CD8-positive, alpha-beta memory T cell (primary cell): ENCODE data around the gene CCDC107. TPM values are rescaled to one million over a fixed set of nuclear protein-coding genes. Genes with fewer than 3 reads are reported as not detected.

ENCODE experiments used
- CTCF ChIA-PET: fragments of 350-600 bp; sonication (Branson Sonifier 250); formaldehyde crosslinking; loops from one replicate; lab custom pipeline; 2021; ENCODE audit warnings: antibody characterized with exemption; lab: Charles Lee
- POLR2A ChIA-PET: fragments of 350-600 bp; sonication (Branson Sonifier 250); formaldehyde crosslinking; loops from one replicate; lab custom pipeline; 2021; ENCODE audit warnings: antibody characterized with exemption; lab: Charles Lee
- DNase-seq, 5 donors: peaks; one replicate each; pipeline versions ENCODE4 v3.0.0 to v3.0.0-alpha.2; 2020 to 2022; ENCODE audit warnings: mixed read lengths in 1 of 5
- H3K27ac ChIP-seq: one replicate; pipeline ENCODE4 v1.7.0; 2013; ENCODE audit warnings: low read depth, mild to moderate bottlenecking, low read length, moderate library complexity
- H3K27me3 ChIP-seq: 2 replicates; pipeline ENCODE4 v1.7.0; 2013; ENCODE audit warnings: low read length, mild to moderate bottlenecking; ENCODE audit not compliant: insufficient read depth, poor library complexity, severe bottlenecking
- H3K36me3 ChIP-seq: 2 replicates; pipeline ENCODE4 v1.7.0; 2013; ENCODE audit warnings: mild to moderate bottlenecking, low read length, moderate library complexity; ENCODE audit not compliant: insufficient read depth
- H3K4me1 ChIP-seq: 2 replicates; pipeline ENCODE4 v1.7.0; 2013; ENCODE audit warnings: mild to moderate bottlenecking, low read length, moderate library complexity; ENCODE audit not compliant: insufficient read depth
- H3K4me3 ChIP-seq: 2 replicates; pipeline ENCODE4 v1.7.0; 2013; ENCODE audit warnings: mild to moderate bottlenecking, low read length
- H3K9me3 ChIP-seq: 2 replicates; pipeline ENCODE4 v1.7.0; 2013; ENCODE audit warnings: mild to moderate bottlenecking, low read length
- H3K27ac Mint-ChIP-seq, 8 donors: one replicate each; pipeline ENCODE4 v1.8.0; 2020 to 2021; ENCODE audit warnings: mixed read lengths in 8 of 8, mild to moderate bottlenecking in 6 of 8, inconsistent platforms in 3 of 8, moderate library complexity in 3 of 8
- H3K27me3 Mint-ChIP-seq, 2 donors: one replicate each; pipeline ENCODE4 v1.8.0; 2020 to 2021; ENCODE audit warnings: mixed read lengths in 2 of 2, mild to moderate bottlenecking in 1 of 2, moderate library complexity in 1 of 2
- H3K36me3 Mint-ChIP-seq, 3 donors: one replicate each; pipeline ENCODE4 v1.8.0; 2020 to 2021; ENCODE audit warnings: mixed read lengths in 3 of 3, inconsistent platforms in 1 of 3, mild to moderate bottlenecking in 1 of 3
- H3K4me1 Mint-ChIP-seq, 3 donors: one replicate each; pipeline ENCODE4 v1.8.0; 2020 to 2021; ENCODE audit warnings: mixed read lengths in 3 of 3, inconsistent platforms in 1 of 3, mild to moderate bottlenecking in 1 of 3
- H3K4me3 Mint-ChIP-seq, 7 donors: one replicate each; pipeline ENCODE4 v1.8.0; 2020 to 2021; ENCODE audit warnings: mixed read lengths in 7 of 7, mild to moderate bottlenecking in 6 of 7, moderate library complexity in 4 of 7, inconsistent platforms in 2 of 7
- H3K9me3 Mint-ChIP-seq, 5 donors: one replicate each; pipeline ENCODE4 v1.8.0; 2020 to 2022; ENCODE audit warnings: mixed read lengths in 5 of 5, mild to moderate bottlenecking in 3 of 5, moderate library complexity in 2 of 5, inconsistent platforms in 1 of 5
- polyA plus RNA-seq: library from polyadenylated mRNA; unstranded; fragments of 300-500 nt; fragmentation: Illumina TruSeq; gene quantifications from one replicate; pipeline ENCODE4 v1.2.3, GENCODE V29; 2021
- total RNA-seq, 2 experiments: library from RNA; stranded (reverse); gene quantifications; one replicate each; pipeline ENCODE4 v1.2.3, GENCODE V29; 2021

CCDC107 gene
- total and polyA plus RNA-seq, 3 experiments from 2014 or later: 18.5 to 105 (median 20.0) TPM

DNA sequence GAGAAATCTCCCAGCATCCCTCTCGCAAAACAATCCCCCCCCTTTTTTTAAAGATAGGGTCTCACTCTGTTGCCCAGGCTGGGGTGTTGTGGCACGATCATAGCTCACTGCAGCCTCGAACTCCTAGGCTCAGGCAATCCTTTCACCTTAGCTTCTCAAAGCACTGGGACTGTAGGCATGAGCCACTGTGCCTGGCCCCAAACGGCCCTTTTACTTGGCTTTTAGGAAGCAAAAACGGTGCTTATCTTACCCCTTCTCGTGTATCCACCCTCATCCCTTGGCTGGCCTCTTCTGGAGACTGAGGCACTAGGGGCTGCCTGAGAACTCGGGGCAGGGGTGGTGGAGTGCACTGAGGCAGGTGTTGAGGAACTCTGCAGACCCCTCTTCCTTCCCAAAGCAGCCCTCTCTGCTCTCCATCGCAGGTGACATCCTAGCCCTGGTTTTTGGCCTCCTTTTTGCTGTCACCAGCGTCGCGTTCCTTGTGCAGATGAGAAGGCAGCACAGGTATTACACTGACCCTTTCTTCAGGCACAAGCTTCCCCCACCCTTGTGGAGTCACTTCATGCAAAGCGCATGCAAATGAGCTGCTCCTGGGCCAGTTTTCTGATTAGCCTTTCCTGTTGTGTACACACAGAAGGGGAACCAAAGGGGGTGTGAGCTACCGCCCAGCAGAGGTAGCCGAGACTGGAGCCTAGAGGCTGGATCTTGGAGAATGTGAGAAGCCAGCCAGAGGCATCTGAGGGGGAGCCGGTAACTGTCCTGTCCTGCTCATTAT is 22.4 kb downstream of the CCDC107 start:
- Histone ChIP-seq H3K36me3 (no peaks in the 10 kb centered on the region), H3K9me3 (no peaks in the 10 kb centered on the region), H3K27me3 (no peaks in the 10 kb centered on the region), H3K27ac (no peak overlapping the region), H3K4me3 (no peak overlapping the region), H3K4me1 (no peaks in the 10 kb centered on the region)
- no peak for DNase-seq
- CTCF ChIA-PET: interaction anchor here (0.6 to 1.4 kb wide), 4 partner anchors 16 to 1538 kb away, joined by 3 to 4 read pairs (median 3); partner anchors contain the start of genes CREB3 and TLN1
- POLR2A ChIA-PET: no interaction called here
- peaks cover 0 to 1% (median 0%) of the 10 kb centered on the region in 3 donors for H3K36me3 Mint-ChIP-seq
- H3K4me3 Mint-ChIP-seq: no peak overlapping the region
- no peaks in the 10 kb centered on the region for H3K9me3 Mint-ChIP-seq
- H3K27ac Mint-ChIP-seq: no peak overlapping the region
- peaks cover 5 to 12% (median 11%) of the 10 kb centered on the region in 3 donors for H3K4me1 Mint-ChIP-seq
- peaks cover 7 to 8% of the 10 kb centered on the region in 2 donors for H3K27me3 Mint-ChIP-seq

DNA sequence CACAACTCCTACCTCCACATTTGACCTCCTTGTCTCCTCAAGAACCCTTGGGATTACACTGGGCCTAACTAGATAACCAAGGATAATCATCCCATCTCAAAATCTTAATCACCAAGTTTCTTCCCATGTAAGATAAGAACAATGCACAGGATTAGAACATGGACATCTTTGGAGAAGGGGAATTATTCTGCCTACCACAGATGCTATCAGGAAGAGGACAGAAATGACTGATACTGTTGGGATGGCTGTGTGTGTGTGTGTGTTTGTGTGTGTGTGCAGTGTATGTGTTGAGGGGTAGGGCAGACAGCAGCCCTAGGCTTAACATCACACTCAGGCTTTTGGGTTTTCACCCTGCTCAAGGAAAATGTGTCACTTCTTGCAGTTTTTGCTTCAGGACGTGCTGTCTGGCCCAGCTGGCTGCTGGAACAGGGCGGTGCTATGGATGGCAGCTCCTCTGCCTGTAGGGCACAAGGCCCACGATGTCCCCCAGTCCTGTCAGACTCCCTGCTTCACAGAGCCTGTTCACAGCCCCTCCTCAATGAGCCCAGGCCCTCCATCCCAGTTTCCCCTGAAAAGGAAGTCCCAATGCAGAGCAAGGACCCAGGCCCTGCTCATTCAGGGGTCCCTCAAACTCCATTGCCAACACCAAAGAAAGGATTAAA is 23.4 kb downstream of the CCDC107 start:
- ChIA-PET CTCF (interaction anchor here (0.6 to 1.4 kb wide), 2 partner anchors 70 to 1539 kb away, joined by 3 read pairs; no protein-coding TSS in a partner anchor), POLR2A (no interaction called here)
- Histone ChIP-seq H3K4me3 (no peak overlapping the region), H3K9me3 (no peaks in the 10 kb centered on the region), H3K27me3 (no peaks in the 10 kb centered on the region), H3K36me3 (no peaks in the 10 kb centered on the region), H3K27ac (no peak overlapping the region), H3K4me1 (no peaks in the 10 kb centered on the region)
- Mint-ChIP-seq H3K27ac (peak overlapping the region in 2 of 8 donors; percentile 64 to 65), H3K4me1 (peaks cover 2 to 8% (median 4%) of the 10 kb centered on the region in 3 donors), H3K36me3 (peaks cover 0 to 1% (median 0%) of the 10 kb centered on the region in 3 donors), H3K4me3 (no peak overlapping the region), H3K9me3 (no peaks in the 10 kb centered on the region), H3K27me3 (peaks cover 4% of the 10 kb centered on the region in 2 donors)
- DNase-seq: no peak

DNA sequence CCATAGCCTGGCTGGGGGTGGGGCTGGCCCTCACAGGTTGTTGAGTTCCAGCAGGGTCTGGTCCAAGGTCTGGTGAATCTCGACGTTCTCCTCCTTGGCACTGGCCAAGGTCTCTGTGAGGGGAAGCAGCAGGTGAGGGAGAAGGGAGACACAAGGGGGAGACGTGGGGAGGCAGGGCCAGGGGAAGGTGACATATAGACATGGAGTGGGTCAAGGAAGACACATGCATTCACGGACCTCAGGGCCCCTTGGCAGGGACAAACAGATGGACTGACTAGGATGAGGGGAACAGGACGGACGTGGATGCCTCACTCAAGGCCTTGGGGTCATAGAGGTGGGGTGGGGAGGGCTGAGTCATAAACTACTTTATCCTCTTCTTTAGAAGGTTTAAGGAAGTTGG is 24.0 kb downstream of the CCDC107 start:
- Histone ChIP-seq H3K27ac (no peak overlapping the region), H3K27me3 (no peaks in the 10 kb centered on the region), H3K36me3 (no peaks in the 10 kb centered on the region), H3K4me3 (no peak overlapping the region), H3K4me1 (no peaks in the 10 kb centered on the region), H3K9me3 (no peaks in the 10 kb centered on the region)
- no peak for DNase-seq
- peak overlapping the region in 3 of 8 donors; percentile 64 to 79 (median 69) for H3K27ac Mint-ChIP-seq
- H3K9me3 Mint-ChIP-seq: no peaks in the 10 kb centered on the region
- CTCF ChIA-PET: no interaction called here
- H3K27me3 Mint-ChIP-seq: peaks cover 0 to 3% of the 10 kb centered on the region in 2 donors
- peaks cover 0 to 1% (median 0%) of the 10 kb centered on the region in 3 donors for H3K36me3 Mint-ChIP-seq
- POLR2A ChIA-PET: no interaction called here
- H3K4me3 Mint-ChIP-seq: no peak overlapping the region
- peaks cover under 1 to 4% (median under 1%) of the 10 kb centered on the region in 3 donors for H3K4me1 Mint-ChIP-seq

DNA sequence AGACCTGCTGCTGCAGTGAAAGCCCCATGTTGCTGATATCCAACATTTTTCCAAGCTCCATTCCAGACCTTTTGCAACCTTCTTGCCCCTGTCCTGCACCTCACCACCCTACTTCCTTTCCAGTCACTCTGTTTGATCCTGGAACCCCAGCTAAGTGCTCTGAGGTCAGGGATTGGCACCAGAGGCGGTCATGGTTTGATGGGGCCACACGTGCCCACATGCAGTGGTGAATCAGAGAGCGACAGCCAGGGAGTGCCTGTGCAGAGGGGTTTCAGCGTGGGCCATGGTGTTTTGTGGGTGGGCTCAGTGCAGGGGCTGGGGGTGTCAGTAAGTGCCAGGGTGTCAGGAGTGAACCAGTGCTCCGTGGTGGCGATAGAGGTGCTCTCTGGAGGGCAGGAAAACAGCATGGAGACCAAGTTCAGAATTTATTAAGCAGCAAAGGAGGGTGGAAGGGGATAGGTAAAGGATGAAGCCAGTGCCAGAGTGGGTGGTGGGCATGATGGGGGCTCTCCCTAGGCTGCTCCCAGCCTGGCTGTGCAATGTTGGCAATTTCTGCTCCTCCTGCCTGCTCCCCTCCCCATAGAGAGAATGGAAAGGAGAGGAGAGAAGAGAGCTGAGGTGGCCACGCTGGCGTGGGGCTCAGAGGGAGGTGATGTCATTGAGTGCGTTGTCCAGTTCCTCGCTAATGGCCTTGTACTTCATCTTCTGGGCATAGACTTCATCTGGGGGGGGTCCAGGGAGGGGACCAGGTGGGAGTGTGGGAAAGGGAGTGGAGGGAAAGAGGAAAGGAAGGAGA is 24.6 kb downstream of the CCDC107 start:
- Mint-ChIP-seq H3K36me3 (peaks cover 0 to 1% (median 0%) of the 10 kb centered on the region in 3 donors), H3K27me3 (no peaks in the 10 kb centered on the region), H3K4me1 (peaks cover 0 to 4% (median 3%) of the 10 kb centered on the region in 3 donors), H3K4me3 (peak overlapping the region in 1 of 7 donors; percentile 59), H3K27ac (peak overlapping the region in 4 of 8 donors; percentile 13 to 84 (median 50)), H3K9me3 (no peaks in the 10 kb centered on the region)
- Histone ChIP-seq H3K36me3 (no peaks in the 10 kb centered on the region), H3K27ac (no peak overlapping the region), H3K27me3 (no peaks in the 10 kb centered on the region), H3K4me1 (no peaks in the 10 kb centered on the region), H3K4me3 (no peak overlapping the region), H3K9me3 (no peaks in the 10 kb centered on the region)
- CTCF ChIA-PET: interaction anchor here (1.0 to 3.9 kb wide), 4 partner anchors 14 to 36 kb away, joined by 3 to 31 read pairs (median 5); partner anchors contain the start of genes CCDC107 and RMRP
- POLR2A ChIA-PET: interaction anchor here (0.6 kb wide), 1 partner anchor 12 kb away, joined by 4 read pairs; no protein-coding TSS in a partner anchor
- no peak for DNase-seq

DNA sequence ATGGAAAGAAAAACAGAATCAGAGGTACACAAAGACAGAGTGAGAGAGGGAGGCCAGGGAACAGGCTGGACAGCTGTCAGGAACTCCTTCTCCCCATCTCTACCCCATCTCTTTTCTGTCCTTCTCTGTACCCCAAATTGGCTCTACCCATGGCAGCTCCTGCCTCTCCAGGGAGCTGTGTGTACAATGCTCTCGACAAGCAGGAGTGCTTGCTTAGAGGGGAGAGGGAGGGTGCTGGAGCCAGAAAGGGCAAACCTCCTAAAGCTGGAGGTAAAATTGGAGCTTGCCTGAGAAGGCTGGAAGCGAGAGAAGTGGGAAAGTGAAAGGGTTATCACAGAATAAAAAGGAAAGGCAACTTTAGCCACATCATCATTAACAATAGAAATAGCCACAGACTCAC is 25.2 kb downstream of the CCDC107 start:
- Mint-ChIP-seq H3K4me1 (peaks cover 0 to 4% (median 3%) of the 10 kb centered on the region in 3 donors), H3K27me3 (no peaks in the 10 kb centered on the region), H3K4me3 (peak overlapping the region in 2 of 7 donors; percentile 24 to 59), H3K9me3 (no peaks in the 10 kb centered on the region), H3K27ac (peak overlapping the region in 3 of 8 donors; percentile 13 to 73 (median 26)), H3K36me3 (peaks cover 0 to 1% (median 0%) of the 10 kb centered on the region in 3 donors)
- DNase-seq: no peak
- Histone ChIP-seq H3K4me3 (no peak overlapping the region), H3K9me3 (no peaks in the 10 kb centered on the region), H3K27ac (no peak overlapping the region), H3K4me1 (no peaks in the 10 kb centered on the region), H3K27me3 (no peaks in the 10 kb centered on the region), H3K36me3 (no peaks in the 10 kb centered on the region)
- ChIA-PET POLR2A (no interaction called here), CTCF (interaction anchor here (1.0 to 3.9 kb wide), 4 partner anchors 14 to 36 kb away, joined by 3 to 31 read pairs (median 5); partner anchors contain the start of genes CCDC107 and RMRP)

DNA sequence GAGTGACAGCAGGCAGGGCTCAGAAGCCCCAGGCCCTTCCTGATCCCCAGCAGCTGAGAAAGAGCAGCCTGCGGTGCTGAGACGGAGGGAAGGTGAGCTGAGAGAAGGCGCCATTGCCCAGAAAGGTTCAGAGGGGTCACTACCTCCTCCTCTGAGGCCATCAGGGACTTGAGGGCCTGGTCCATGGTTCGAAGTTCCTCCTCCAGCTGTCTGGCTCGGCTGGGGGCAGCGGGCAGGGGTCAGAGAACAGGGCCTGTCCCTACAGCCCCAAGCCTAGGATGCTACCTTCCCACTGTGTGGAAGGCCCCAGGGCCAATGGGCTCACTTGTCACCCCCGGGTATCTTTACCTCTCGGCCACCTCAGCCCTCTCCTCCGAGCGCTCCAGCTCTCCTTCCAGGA is 26.8 kb downstream of the CCDC107 start:
- Histone ChIP-seq H3K9me3 (no peaks in the 10 kb centered on the region), H3K4me3 (no peak overlapping the region), H3K36me3 (no peaks in the 10 kb centered on the region), H3K4me1 (no peaks in the 10 kb centered on the region), H3K27me3 (no peaks in the 10 kb centered on the region), H3K27ac (no peak overlapping the region)
- POLR2A ChIA-PET: no interaction called here
- DNase-seq: no peak
- CTCF ChIA-PET: interaction anchor here (0.9 to 3.9 kb wide), 4 partner anchors 12 to 81 kb away, joined by 3 to 31 read pairs (median 6); no protein-coding TSS in a partner anchor
- Mint-ChIP-seq H3K27ac (no peak overlapping the region), H3K27me3 (no peaks in the 10 kb centered on the region), H3K4me1 (peaks cover 0 to 14% (median 7%) of the 10 kb centered on the region in 3 donors), H3K9me3 (no peaks in the 10 kb centered on the region), H3K36me3 (peaks cover 0 to 1% (median 0%) of the 10 kb centered on the region in 3 donors), H3K4me3 (no peak overlapping the region)

DNA sequence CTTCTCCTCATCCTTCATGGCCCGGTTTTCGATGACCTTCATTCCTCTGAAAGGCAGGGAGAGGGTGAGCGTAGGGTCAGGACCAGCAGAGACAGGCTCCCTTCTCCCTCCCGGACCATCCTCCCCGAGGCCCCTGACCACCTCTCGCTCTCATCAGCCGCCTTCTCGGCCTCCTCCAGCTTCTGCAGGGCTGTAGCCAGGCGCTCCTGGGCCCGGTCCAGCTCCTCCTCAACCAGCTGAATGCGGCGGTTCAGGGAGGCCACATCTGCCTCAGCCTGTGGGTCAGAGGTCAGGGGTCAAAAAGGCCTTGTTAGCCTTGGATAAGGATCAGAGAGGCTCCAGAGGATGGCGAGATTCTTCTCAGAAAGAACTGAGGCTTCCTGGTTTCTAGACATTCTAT is 27.4 kb downstream of the CCDC107 start:
- Mint-ChIP-seq H3K36me3 (peaks cover 0 to 1% (median 0%) of the 10 kb centered on the region in 3 donors), H3K27ac (no peak overlapping the region), H3K4me1 (peaks cover 0 to 14% (median 7%) of the 10 kb centered on the region in 3 donors), H3K27me3 (no peaks in the 10 kb centered on the region), H3K4me3 (no peak overlapping the region), H3K9me3 (no peaks in the 10 kb centered on the region)
- no peak overlapping the region for H3K27ac ChIP-seq
- ChIA-PET POLR2A (no interaction called here), CTCF (interaction anchor here (0.9 to 3.9 kb wide), 3 partner anchors 12 to 74 kb away, joined by 3 to 31 read pairs (median 7); no protein-coding TSS in a partner anchor)
- no peak for DNase-seq
- H3K36me3 ChIP-seq: no peaks in the 10 kb centered on the region
- no peaks in the 10 kb centered on the region for H3K4me1 ChIP-seq
- no peak overlapping the region for H3K4me3 ChIP-seq
- no peaks in the 10 kb centered on the region for H3K9me3 ChIP-seq
- H3K27me3 ChIP-seq: no peaks in the 10 kb centered on the region
